HL-60 (cell line): ENCODE measurements around the gene SHROOM3.

ENCODE experiments used
- GABPA ChIP-seq: IDR thresholded peaks from 2 replicates; pipeline ENCODE4 v1.6.1; 2012; ENCODE audit warnings: low read depth
- POLR2AphosphoS5 ChIP-seq: IDR thresholded peaks from 2 replicates; pipeline ENCODE4 v1.6.1; 2012; ENCODE audit warnings: low read depth
- SPI1 ChIP-seq: IDR thresholded peaks from 2 replicates; pipeline ENCODE4 v1.6.1; 2012; ENCODE audit warnings: low read depth, mild to moderate bottlenecking, borderline replicate concordance
- TF ChIP-seq, protein P1 (sequence below): IDR thresholded peaks from one replicate; pipeline ENCODE4 v1.5.1; 2011; ENCODE audit warnings: low read length, control low read depth, inconsistent platforms; ENCODE audit not compliant: insufficient read depth
- TF ChIP-seq, protein P2 (sequence below): IDR thresholded peaks from 2 replicates; pipeline ENCODE4 v1.6.1; 2012; ENCODE audit warnings: low read depth; ENCODE audit not compliant: insufficient replicate concordance

DNA sequence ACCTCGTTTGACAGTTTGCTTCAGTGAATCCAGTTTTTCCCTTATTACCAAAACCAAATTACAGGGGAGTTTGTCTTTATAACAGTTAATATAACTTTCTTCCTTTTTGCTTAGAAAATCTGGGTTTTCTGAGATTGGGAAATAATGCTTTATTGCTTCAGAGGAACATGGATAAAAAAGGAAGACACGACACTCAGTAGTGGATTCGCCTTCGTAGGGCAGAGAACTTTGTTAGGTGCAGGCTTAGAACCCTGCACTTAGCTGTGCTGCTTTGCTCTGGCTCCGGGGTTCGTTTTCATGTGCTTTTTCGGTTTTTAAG lies 274.7 kb downstream of the SHROOM3 start:
- TF ChIP-seq, protein P1, sequence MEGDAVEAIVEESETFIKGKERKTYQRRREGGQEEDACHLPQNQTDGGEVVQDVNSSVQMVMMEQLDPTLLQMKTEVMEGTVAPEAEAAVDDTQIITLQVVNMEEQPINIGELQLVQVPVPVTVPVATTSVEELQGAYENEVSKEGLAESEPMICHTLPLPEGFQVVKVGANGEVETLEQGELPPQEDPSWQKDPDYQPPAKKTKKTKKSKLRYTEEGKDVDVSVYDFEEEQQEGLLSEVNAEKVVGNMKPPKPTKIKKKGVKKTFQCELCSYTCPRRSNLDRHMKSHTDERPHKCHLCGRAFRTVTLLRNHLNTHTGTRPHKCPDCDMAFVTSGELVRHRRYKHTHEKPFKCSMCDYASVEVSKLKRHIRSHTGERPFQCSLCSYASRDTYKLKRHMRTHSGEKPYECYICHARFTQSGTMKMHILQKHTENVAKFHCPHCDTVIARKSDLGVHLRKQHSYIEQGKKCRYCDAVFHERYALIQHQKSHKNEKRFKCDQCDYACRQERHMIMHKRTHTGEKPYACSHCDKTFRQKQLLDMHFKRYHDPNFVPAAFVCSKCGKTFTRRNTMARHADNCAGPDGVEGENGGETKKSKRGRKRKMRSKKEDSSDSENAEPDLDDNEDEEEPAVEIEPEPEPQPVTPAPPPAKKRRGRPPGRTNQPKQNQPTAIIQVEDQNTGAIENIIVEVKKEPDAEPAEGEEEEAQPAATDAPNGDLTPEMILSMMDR = no peak
- TF ChIP-seq POLR2AphosphoS5 = no peak
- TF ChIP-seq, protein P2, sequence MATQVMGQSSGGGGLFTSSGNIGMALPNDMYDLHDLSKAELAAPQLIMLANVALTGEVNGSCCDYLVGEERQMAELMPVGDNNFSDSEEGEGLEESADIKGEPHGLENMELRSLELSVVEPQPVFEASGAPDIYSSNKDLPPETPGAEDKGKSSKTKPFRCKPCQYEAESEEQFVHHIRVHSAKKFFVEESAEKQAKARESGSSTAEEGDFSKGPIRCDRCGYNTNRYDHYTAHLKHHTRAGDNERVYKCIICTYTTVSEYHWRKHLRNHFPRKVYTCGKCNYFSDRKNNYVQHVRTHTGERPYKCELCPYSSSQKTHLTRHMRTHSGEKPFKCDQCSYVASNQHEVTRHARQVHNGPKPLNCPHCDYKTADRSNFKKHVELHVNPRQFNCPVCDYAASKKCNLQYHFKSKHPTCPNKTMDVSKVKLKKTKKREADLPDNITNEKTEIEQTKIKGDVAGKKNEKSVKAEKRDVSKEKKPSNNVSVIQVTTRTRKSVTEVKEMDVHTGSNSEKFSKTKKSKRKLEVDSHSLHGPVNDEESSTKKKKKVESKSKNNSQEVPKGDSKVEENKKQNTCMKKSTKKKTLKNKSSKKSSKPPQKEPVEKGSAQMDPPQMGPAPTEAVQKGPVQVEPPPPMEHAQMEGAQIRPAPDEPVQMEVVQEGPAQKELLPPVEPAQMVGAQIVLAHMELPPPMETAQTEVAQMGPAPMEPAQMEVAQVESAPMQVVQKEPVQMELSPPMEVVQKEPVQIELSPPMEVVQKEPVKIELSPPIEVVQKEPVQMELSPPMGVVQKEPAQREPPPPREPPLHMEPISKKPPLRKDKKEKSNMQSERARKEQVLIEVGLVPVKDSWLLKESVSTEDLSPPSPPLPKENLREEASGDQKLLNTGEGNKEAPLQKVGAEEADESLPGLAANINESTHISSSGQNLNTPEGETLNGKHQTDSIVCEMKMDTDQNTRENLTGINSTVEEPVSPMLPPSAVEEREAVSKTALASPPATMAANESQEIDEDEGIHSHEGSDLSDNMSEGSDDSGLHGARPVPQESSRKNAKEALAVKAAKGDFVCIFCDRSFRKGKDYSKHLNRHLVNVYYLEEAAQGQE = no peak
- TF ChIP-seq SPI1 = no peak
- no peak for TF ChIP-seq GABPA
